SK-N-SH (cell line): ENCODE data around the gene PLPPR2. TPM values are rescaled to one million over a fixed set of nuclear protein-coding genes. Genes with fewer than 3 reads are reported as not detected.
A peak's percentile ranks its signal among the peaks of the same experiment; 100 is the strongest.
"Not testable (repeated sequence)": the region's sequence is repeated elsewhere in the genome, so short reads cannot be mapped to it uniquely, and the experiment has no call there.

Experiments
- CTCF ChIA-PET: fragments of 300-600, 350-600 bp; formaldehyde crosslinking; extraction: SDS; loops from one replicate; lab custom pipeline; 2021; lab: Yijun Ruan, JAX
- POLR2A ChIA-PET: fragments of 350-600 bp; sonication (Branson Sonifier 250); formaldehyde crosslinking; extraction: SDS; loops from one replicate; lab custom pipeline; 2020; ENCODE audit warnings: antibody characterized with exemption, inconsistent platforms; lab: Yijun Ruan, JAX
- DNase-seq: peaks from one replicate; pipeline ENCODE4 v3.0.0; 2012
- H2AFZ ChIP-seq: fragments of 200-600 bp; sonication (generic); 2 replicates; pipeline ENCODE4 v1.8.1; 2016; ENCODE audit warnings: antibody characterized with exemption, mild to moderate bottlenecking, low read depth
- H3F3A ChIP-seq: fragments of 200-600 bp; sonication (generic); replicated peaks from 2 replicates; pipeline ENCODE3; 2016; ENCODE audit warnings: antibody characterized with exemption, mild to moderate bottlenecking; ENCODE audit not compliant: insufficient read depth
- H3K27ac ChIP-seq, 2 experiments: fragments of 200-500 bp in 1 of 2; fragments of 200-600 bp in 1 of 2; sonication (Bioruptor generic) in 1 of 2; sonication (generic), shearing (Covaris generic) in 1 of 2; 2 replicates each; pipeline versions ENCODE4 v1.5.1 to v1.6.1; 2014 to 2016; ENCODE audit warnings: low read depth in 2 of 2, inconsistent platforms in 1 of 2, low read length in 1 of 2, mild to moderate bottlenecking in 1 of 2, mixed read lengths in 1 of 2
- H3K27me3 ChIP-seq: fragments of 200-600 bp; sonication (generic), shearing (Covaris generic); 2 replicates; pipeline ENCODE4 v1.6.1; 2016; ENCODE audit warnings: mixed run types; ENCODE audit not compliant: insufficient read depth
- H3K36me3 ChIP-seq, 2 experiments: fragments of 200-500 bp in 1 of 2; fragments of 200-600 bp in 1 of 2; sonication (Bioruptor generic) in 1 of 2; sonication (generic) in 1 of 2; replicated peaks in 1 of 2; 2 replicates each; pipeline versions ENCODE3 to v1.5.1; 2014 to 2016; ENCODE audit warnings: low read length in 1 of 2, mild to moderate bottlenecking in 1 of 2; ENCODE audit not compliant: insufficient read depth in 2 of 2, control insufficient read depth in 1 of 2
- H3K4me1 ChIP-seq, 2 experiments: fragments of 200-500 bp in 1 of 2; fragments of 200-600 bp in 1 of 2; sonication (Bioruptor generic) in 1 of 2; sonication (generic), shearing (Covaris generic) in 1 of 2; 2 replicates each; pipeline versions ENCODE4 v1.5.1 to v1.6.1; 2014 to 2016; ENCODE audit warnings: low read depth in 1 of 2, low read length in 1 of 2, mixed run types in 1 of 2; ENCODE audit not compliant: insufficient read depth in 2 of 2, control insufficient read depth in 1 of 2
- H3K4me2 ChIP-seq: fragments of 200-600 bp; sonication (generic), shearing (Covaris generic); 2 replicates; pipeline ENCODE4 v1.6.1; 2017; ENCODE audit warnings: mixed run types
- H3K4me3 ChIP-seq, 2 experiments: fragments of 200-500 bp in 1 of 2; fragments of 200-600 bp in 1 of 2; sonication (Bioruptor generic) in 1 of 2; sonication (generic), shearing (Covaris generic) in 1 of 2; 2 replicates each; pipeline versions ENCODE4 v1.5.1 to v1.8.1; 2014 to 2016; ENCODE audit warnings: low read depth in 2 of 2, inconsistent platforms in 1 of 2, low read length in 1 of 2, mild to moderate bottlenecking in 1 of 2, mixed read lengths in 1 of 2, moderate library complexity in 1 of 2
- H3K79me2 ChIP-seq: fragments of 200-600 bp; sonication (generic); 2 replicates; pipeline ENCODE4 v1.8.1; 2017; ENCODE audit warnings: mild to moderate bottlenecking; ENCODE audit not compliant: insufficient read depth
- H3K9ac ChIP-seq: fragments of 200-600 bp; sonication (generic); 2 replicates; pipeline ENCODE4 v1.6.1; 2017; ENCODE audit warnings: mixed run types
- H3K9me2 ChIP-seq: fragments of 200-600 bp; sonication (generic); 2 replicates; pipeline ENCODE4 v1.6.1; 2017; ENCODE audit warnings: mixed run types
- H3K9me3 ChIP-seq: fragments of 200-600 bp; sonication (generic); 2 replicates; pipeline ENCODE4 v1.6.1; 2017; ENCODE audit warnings: mixed run types, mild to moderate bottlenecking, moderate library complexity
- H4K20me1 ChIP-seq: fragments of 200-600 bp; sonication (generic); 2 replicates; pipeline ENCODE4 v1.6.1; 2017; ENCODE audit warnings: mild to moderate bottlenecking, mixed run types; ENCODE audit not compliant: insufficient read depth
- ELF1 ChIP-seq: IDR thresholded peaks from 2 replicates; pipeline ENCODE4 v1.4.0; 2012
- EP300 ChIP-seq, 2 experiments: IDR thresholded peaks; 2 replicates each; pipeline versions ENCODE4 v1.4.0 to v1.6.1; 2012; ENCODE audit warnings: borderline replicate concordance in 1 of 2, low read depth in 1 of 2, low read length in 1 of 2
- EZH2phosphoT487 ChIP-seq: fragments of 200-600 bp; sonication (generic); IDR thresholded peaks from 2 replicates; pipeline ENCODE4 v1.6.1; 2017; ENCODE audit warnings: low read depth, mixed run types, mild to moderate bottlenecking, antibody characterized with exemption, moderate library complexity, borderline replicate concordance
- FOSL2 ChIP-seq: IDR thresholded peaks from 2 replicates; pipeline ENCODE4 v1.4.0; 2012; ENCODE audit warnings: low read depth, mild to moderate bottlenecking, moderate library complexity, borderline replicate concordance
- FOXJ3 ChIP-seq: sonication (generic); formaldehyde crosslinking; IDR thresholded peaks from 2 replicates; pipeline ENCODE4 v1.5.1; 2020; ENCODE audit warnings: mild to moderate bottlenecking, missing genetic modification reagents
- GABPA ChIP-seq: IDR thresholded peaks from 2 replicates; pipeline ENCODE4 v1.4.0; 2012; ENCODE audit warnings: low read depth, mild to moderate bottlenecking
- NFIC ChIP-seq: IDR thresholded peaks from 2 replicates; pipeline ENCODE4 v1.4.0; 2012; ENCODE audit warnings: borderline replicate concordance
- NRF1 ChIP-seq: IDR thresholded peaks from 2 replicates; pipeline ENCODE4 v1.6.1; 2012; ENCODE audit warnings: low read depth, mild to moderate bottlenecking, low read length
- RAD21 ChIP-seq: IDR thresholded peaks from 2 replicates; pipeline ENCODE4 v1.6.1; 2012; ENCODE audit warnings: mild to moderate bottlenecking, low read length
- RCOR1 ChIP-seq: fragments of 150-350 bp; IDR thresholded peaks from 2 replicates; pipeline ENCODE4 v1.6.1; 2017; ENCODE audit warnings: antibody characterized with exemption, low read length
- RXRA ChIP-seq: IDR thresholded peaks from 2 replicates; pipeline ENCODE4 v1.4.0; 2012; ENCODE audit warnings: low read depth, mild to moderate bottlenecking, borderline replicate concordance
- SMC3 ChIP-seq: IDR thresholded peaks from 2 replicates; pipeline ENCODE4 v1.6.1; 2012; ENCODE audit warnings: low read depth, low read length, improper control_type of control experiment
- TCF12 ChIP-seq: IDR thresholded peaks from 2 replicates; pipeline ENCODE4 v1.4.0; 2012
- WGBS: methylation state at CpG from one replicate; pipeline ENCODE4 v1.1.6; 2017; ENCODE audit warnings: low lambda C conversion rate; 5-methylcytosine and 5-hydroxymethylcytosine counted together
- polyA plus RNA-seq, 3 experiments: library from polyadenylated mRNA; depleted of rRNA; stranded (reverse); fragments of >200 nt; gene quantifications; 2 replicates each; pipeline ENCODE4 v1.2.3, GENCODE V29; 2012
- TF ChIP-seq, protein P1 (sequence below): IDR thresholded peaks from 2 replicates; pipeline ENCODE4 v1.4.0; 2012; ENCODE audit warnings: low read depth, borderline replicate concordance
- TF ChIP-seq, protein P2 (sequence below): IDR thresholded peaks from 2 replicates; pipeline ENCODE4; 2012
- TF ChIP-seq, protein P3 (sequence below): fragments of 200-600 bp; sonication (generic); IDR thresholded peaks from 2 replicates; pipeline ENCODE4 v1.6.1; 2017; ENCODE audit warnings: antibody characterized with exemption, mild to moderate bottlenecking, moderate library complexity
- TF ChIP-seq, protein P4 (sequence below): fragments of 150-350 bp; IDR thresholded peaks from 2 replicates; pipeline ENCODE4 v1.6.1; 2017; ENCODE audit warnings: antibody characterized with exemption, low read length, low read depth, borderline replicate concordance

The PLPPR2 gene
- polyA plus RNA-seq, 1 of the 3 experiments (the other 2 are of a cell fraction), result 26.2 TPM

DNA sequence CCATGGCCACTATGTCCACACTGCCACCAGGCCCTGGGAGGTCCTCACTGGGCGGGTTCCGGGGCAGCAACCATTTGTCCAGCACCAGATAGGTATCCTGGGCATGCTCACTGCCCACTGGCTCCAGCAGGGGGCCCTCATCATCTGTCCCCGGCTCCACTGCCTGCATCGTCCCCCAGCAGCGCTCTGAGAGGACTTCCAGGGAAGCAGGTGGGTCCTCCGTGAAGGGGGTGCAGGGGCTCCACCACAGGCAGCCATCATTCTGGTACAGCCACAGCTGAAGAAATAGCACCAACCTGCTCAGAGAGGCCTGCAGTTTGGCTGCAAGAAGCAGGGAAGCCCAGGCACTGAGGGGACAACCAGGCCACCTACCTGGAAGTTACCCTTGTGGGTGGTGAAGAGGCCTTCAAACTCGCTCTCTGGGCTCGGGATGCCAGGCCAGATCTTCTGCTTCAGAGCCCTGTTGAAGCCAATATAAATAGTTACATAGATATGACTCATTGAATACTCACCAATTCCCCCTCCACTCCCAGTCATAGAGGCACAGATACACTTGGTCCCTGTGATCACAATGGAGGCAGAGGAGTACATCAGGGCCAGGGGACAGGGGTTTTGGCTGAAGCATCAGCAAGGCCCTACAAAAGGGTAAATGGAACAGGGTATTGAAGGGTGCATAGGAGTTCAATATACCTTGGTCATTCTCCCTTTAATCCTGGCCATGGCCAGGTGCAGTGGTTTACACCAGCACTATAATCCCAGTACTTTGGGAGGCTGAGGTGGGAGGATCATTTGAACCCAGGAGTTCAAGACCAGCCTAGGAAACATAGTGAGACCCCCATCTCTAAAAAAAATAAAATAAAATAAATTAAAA is 23.3 kb downstream of the PLPPR2 start:
- Histone ChIP-seq H4K20me1 (no peaks in the 10 kb centered on the region), H3K4me1 (peaks cover 16 to 31% of the 10 kb centered on the region in 2 experiments), H3K27ac (peak overlapping the region in 1 of 2 experiments; percentile 88; a peak in 3 of 4 replicates), H2AFZ (no peak overlapping the region), H3K4me2 (peak overlapping the region; percentile 66), H3K79me2 (peaks cover 23% of the 10 kb centered on the region), H3K9ac (peak overlapping the region; percentile 23; the same call in 1 of the 2 replicates), H3F3A (peaks cover 33% of the 10 kb centered on the region), H3K27me3 (no peaks in the 10 kb centered on the region), H3K4me3 (no peak overlapping the region; a peak in 1 of 4 replicates), H3K9me2 (no peaks in the 10 kb centered on the region)
- 26% methylated on average over 6 of the region's 8 CpGs for WGBS
- POLR2A ChIA-PET, result interaction anchor here (0.7 to 0.8 kb wide), 2 partner anchors 33 to 150 kb away, joined by 4 read pairs; partner anchors contain the start of genes ECSIT and TMEM205
- peak; percentile 72 for DNase-seq
- TF ChIP-seq SMC3, result peak; percentile 59
- TF ChIP-seq RCOR1, result no peak
- TF ChIP-seq EP300 (IDR thresholded peaks at IDR 0.05; ENCODE audit: borderline replicate concordance in 1 of 2, low read depth in 1 of 2, low read length in 1 of 2), result peak in 1 of 2 experiments; percentile 45; a peak in 1 of 4 replicates
- peak; percentile 76 for TF ChIP-seq RAD21
- TF ChIP-seq, protein P1, sequence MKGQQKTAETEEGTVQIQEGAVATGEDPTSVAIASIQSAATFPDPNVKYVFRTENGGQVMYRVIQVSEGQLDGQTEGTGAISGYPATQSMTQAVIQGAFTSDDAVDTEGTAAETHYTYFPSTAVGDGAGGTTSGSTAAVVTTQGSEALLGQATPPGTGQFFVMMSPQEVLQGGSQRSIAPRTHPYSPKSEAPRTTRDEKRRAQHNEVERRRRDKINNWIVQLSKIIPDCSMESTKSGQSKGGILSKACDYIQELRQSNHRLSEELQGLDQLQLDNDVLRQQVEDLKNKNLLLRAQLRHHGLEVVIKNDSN, result no peak
- TF ChIP-seq FOSL2, result peak; percentile 87
- TF ChIP-seq, protein P2, sequence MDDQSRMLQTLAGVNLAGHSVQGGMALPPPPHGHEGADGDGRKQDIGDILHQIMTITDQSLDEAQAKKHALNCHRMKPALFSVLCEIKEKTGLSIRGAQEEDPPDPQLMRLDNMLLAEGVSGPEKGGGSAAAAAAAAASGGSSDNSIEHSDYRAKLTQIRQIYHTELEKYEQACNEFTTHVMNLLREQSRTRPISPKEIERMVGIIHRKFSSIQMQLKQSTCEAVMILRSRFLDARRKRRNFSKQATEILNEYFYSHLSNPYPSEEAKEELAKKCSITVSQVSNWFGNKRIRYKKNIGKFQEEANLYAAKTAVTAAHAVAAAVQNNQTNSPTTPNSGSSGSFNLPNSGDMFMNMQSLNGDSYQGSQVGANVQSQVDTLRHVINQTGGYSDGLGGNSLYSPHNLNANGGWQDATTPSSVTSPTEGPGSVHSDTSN, result no peak
- TF ChIP-seq NFIC, result peak; percentile 90
- no peak for TF ChIP-seq EZH2phosphoT487
- TF ChIP-seq NRF1, result no peak
- no peak for TF ChIP-seq GABPA
- TF ChIP-seq TCF12, result peak; percentile 63
- TF ChIP-seq, protein P3, sequence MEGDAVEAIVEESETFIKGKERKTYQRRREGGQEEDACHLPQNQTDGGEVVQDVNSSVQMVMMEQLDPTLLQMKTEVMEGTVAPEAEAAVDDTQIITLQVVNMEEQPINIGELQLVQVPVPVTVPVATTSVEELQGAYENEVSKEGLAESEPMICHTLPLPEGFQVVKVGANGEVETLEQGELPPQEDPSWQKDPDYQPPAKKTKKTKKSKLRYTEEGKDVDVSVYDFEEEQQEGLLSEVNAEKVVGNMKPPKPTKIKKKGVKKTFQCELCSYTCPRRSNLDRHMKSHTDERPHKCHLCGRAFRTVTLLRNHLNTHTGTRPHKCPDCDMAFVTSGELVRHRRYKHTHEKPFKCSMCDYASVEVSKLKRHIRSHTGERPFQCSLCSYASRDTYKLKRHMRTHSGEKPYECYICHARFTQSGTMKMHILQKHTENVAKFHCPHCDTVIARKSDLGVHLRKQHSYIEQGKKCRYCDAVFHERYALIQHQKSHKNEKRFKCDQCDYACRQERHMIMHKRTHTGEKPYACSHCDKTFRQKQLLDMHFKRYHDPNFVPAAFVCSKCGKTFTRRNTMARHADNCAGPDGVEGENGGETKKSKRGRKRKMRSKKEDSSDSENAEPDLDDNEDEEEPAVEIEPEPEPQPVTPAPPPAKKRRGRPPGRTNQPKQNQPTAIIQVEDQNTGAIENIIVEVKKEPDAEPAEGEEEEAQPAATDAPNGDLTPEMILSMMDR, result peak; percentile 52
- TF ChIP-seq ELF1, result no peak
- TF ChIP-seq, protein P4, sequence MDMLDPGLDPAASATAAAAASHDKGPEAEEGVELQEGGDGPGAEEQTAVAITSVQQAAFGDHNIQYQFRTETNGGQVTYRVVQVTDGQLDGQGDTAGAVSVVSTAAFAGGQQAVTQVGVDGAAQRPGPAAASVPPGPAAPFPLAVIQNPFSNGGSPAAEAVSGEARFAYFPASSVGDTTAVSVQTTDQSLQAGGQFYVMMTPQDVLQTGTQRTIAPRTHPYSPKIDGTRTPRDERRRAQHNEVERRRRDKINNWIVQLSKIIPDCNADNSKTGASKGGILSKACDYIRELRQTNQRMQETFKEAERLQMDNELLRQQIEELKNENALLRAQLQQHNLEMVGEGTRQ, result no peak
- no peak; the same call in 1 of the 2 replicates for TF ChIP-seq RXRA
- TF ChIP-seq FOXJ3 (CRISPR knock-in tag), result no peak
- TF ChIP-seq, all 33 proteins: peak for 7
- Histone ChIP-seq H3K9me3 (no peaks in the 10 kb centered on the region), H3K36me3 (no peaks in the 10 kb centered on the region)
- CTCF ChIA-PET, result interaction anchor here (0.7 to 5.9 kb wide), 13 partner anchors 8 to 104 kb away, joined by 3 to 66 read pairs (median 7); partner anchors contain the start of genes ELAVL3, ODAD3, PRKCSH and RGL3

DNA sequence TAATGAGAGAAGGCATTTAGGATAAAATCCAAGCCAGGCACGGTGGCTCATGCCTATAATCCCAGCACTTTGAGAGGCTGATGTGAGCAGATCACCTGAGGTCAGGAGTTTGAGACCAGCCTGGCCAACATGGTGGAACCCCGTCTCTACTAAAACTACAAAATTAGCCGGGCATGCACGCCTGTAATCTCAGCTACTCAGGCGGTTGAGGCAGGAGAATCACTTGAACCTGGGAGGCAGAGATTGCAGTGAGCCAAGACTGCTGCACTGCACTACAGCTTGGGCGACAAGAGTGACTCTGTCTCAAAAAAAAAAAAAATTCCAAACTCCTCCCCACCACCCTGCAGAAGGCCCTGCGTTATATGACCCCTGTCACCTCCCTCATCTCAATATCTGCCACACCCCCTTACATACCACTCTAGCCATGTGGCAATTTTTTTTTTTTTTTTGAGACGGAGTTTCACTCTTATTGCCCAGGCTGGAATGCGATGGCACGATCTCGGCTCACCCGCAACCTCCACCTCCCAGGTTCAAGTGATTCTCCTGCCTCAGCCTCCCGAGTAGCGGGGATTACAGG is 24.1 kb downstream of the PLPPR2 start:
- CTCF ChIA-PET, result interaction anchor here (2.3 to 6.4 kb wide), 7 partner anchors 37 to 106 kb away, joined by 7 to 85 read pairs (median 51); partner anchors contain the start of genes ELAVL3, ODAD3, PRKCSH and RGL3
- not testable (repeated sequence) for H3K36me3 ChIP-seq, H2AFZ ChIP-seq, H3K9me2 ChIP-seq, H3K27me3 ChIP-seq, H3K9me3 ChIP-seq, H3K4me3 ChIP-seq, H3K9ac ChIP-seq, H4K20me1 ChIP-seq, DNase-seq, H3K4me2 ChIP-seq
- POLR2A ChIA-PET, result interaction anchor here (0.7 kb wide), 1 partner anchor 33 kb away, joined by 4 read pairs; the partner anchor contains the start of gene TMEM205
- H3K79me2 ChIP-seq, result peaks cover 23% of the 10 kb centered on the region
- H3F3A ChIP-seq, result peaks cover 33% of the 10 kb centered on the region
- peaks cover 16 to 24% of the 10 kb centered on the region in 2 experiments; a peak in 3 of 4 replicates for H3K4me1 ChIP-seq
- WGBS, result 87% methylated on average over 12 of the region's 14 CpGs
- peak overlapping the region in 1 of 2 experiments; percentile 88; a peak in 2 of 4 replicates for H3K27ac ChIP-seq
